Keratinocyte (primary cell): Measurements from ENCODE around the gene KNCN. TPM values are rescaled to one million over a fixed set of nuclear protein-coding genes. Genes with fewer than 3 reads are reported as not detected.
A peak's percentile ranks its signal among the peaks of the same experiment; 100 is the strongest.

Source experiments
- DNase-seq: peaks from one replicate; pipeline ENCODE4 v3.0.0-alpha.2; 2011; ENCODE audit warnings: low read depth, missing footprints, low spot score
- FAIRE-seq: peaks from 2 replicates; lab custom pipeline; 2011; peaks lifted over from hg19 to GRCh38; lab: Jason Lieb, UNC
- H2AFZ ChIP-seq: 2 replicates; pipeline ENCODE4 v1.6.0; 2012; ENCODE audit warnings: low read length, control low read depth, inconsistent platforms; ENCODE audit not compliant: control insufficient read depth
- H3K27ac ChIP-seq: 2 replicates; pipeline ENCODE4 v1.5.1; 2011; ENCODE audit warnings: low read length; ENCODE audit not compliant: control insufficient read depth, insufficient read depth
- H3K27me3 ChIP-seq: 3 replicates; pipeline ENCODE4 v1.6.0; 2011; ENCODE audit warnings: low read length; ENCODE audit not compliant: control insufficient read depth, insufficient read depth; ENCODE audit errors: extremely low read depth
- H3K36me3 ChIP-seq, 2 experiments: 2 replicates in 1 of 2; 3 replicates in 1 of 2; pipeline ENCODE4 v1.5.1; 2011; ENCODE audit warnings: low read length in 2 of 2, mild to moderate bottlenecking in 1 of 2; ENCODE audit not compliant: control insufficient read depth in 2 of 2, insufficient read depth in 2 of 2; ENCODE audit errors: extremely low read depth in 1 of 2
- H3K4me1 ChIP-seq: 3 replicates; pipeline ENCODE4 v1.5.1; 2011; ENCODE audit warnings: low read length; ENCODE audit not compliant: control insufficient read depth, insufficient read depth; ENCODE audit errors: extremely low read depth
- H3K4me2 ChIP-seq: 3 replicates; pipeline ENCODE4 v1.6.0; 2011; ENCODE audit warnings: low read depth, low read length; ENCODE audit not compliant: control insufficient read depth, insufficient read depth; ENCODE audit errors: extremely low read depth
- H3K4me3 ChIP-seq, 3 experiments: fragments of 200-600 bp in 1 of 3; sonication (generic) in 1 of 3; 2 replicates in 2 of 3; 3 replicates in 1 of 3; pipeline ENCODE4 v1.5.1; 2011 to 2016; ENCODE audit warnings: low read length in 3 of 3, mild to moderate bottlenecking in 3 of 3, control low read depth in 2 of 3, inconsistent platforms in 1 of 3, low read depth in 1 of 3, mixed read lengths in 1 of 3, mixed run types in 1 of 3, moderate library complexity in 1 of 3; ENCODE audit not compliant: control insufficient read depth in 2 of 3, insufficient read depth in 2 of 3; ENCODE audit errors: extremely low read depth in 1 of 3
- H3K79me2 ChIP-seq: 2 replicates; pipeline ENCODE4 v1.6.0; 2012; ENCODE audit warnings: low read length; ENCODE audit not compliant: control insufficient read depth, insufficient read depth
- H3K9ac ChIP-seq: 3 replicates; pipeline ENCODE4 v1.6.0; 2011; ENCODE audit warnings: low read length; ENCODE audit not compliant: control insufficient read depth, insufficient read depth; ENCODE audit errors: extremely low read depth
- H3K9me1 ChIP-seq: 3 replicates; pipeline ENCODE4 v1.6.0; 2011; ENCODE audit warnings: low read length; ENCODE audit not compliant: control insufficient read depth, insufficient read depth; ENCODE audit errors: extremely low read depth
- H3K9me3 ChIP-seq: 2 replicates; pipeline ENCODE4 v1.5.1; 2012; ENCODE audit warnings: low read depth, low read length; ENCODE audit not compliant: control insufficient read depth
- H4K20me1 ChIP-seq: 3 replicates; pipeline ENCODE4 v1.6.0; 2011; ENCODE audit warnings: low read length; ENCODE audit not compliant: control insufficient read depth, insufficient read depth; ENCODE audit errors: extremely low read depth
- CTCF ChIP-seq, 3 experiments: IDR thresholded peaks in 1 of 3; conservative IDR thresholded peaks in 1 of 3; optimal IDR thresholded peaks in 1 of 3; 2 replicates in 2 of 3; 3 replicates in 1 of 3; pipeline versions ENCODE3 to v1.5.1; 2011; ENCODE audit warnings: low read length in 3 of 3, mild to moderate bottlenecking in 3 of 3, moderate library complexity in 2 of 3, control low read depth in 1 of 3, inconsistent platforms in 1 of 3; ENCODE audit not compliant: insufficient read depth in 2 of 3; ENCODE audit errors: extremely low read depth in 1 of 3
- EZH2 ChIP-seq: IDR thresholded peaks from one replicate; pipeline ENCODE4 v1.6.1; 2012; ENCODE audit warnings: inconsistent platforms, mild to moderate bottlenecking, low read length, moderate library complexity
- dilution Hi-C: fragments of 300-500 bp; cut with MboI; formaldehyde crosslinking; loops from one replicate; pipeline ENCODE4 v1.7.0; 2020; ENCODE audit warnings: low sequenced_read_pairs; ENCODE audit not compliant: extremely low pct_ligation_motif_present
- polyA plus RNA-seq, 5 experiments: library from polyadenylated mRNA; depleted of rRNA in 3 of 5; stranded (reverse) in 3 of 5; stranded (forward) in 1 of 5; unstranded in 1 of 5; fragments of >200 nt; gene quantifications; 1 replicate in 1 of 5; 2 replicates in 3 of 5; 3 replicates in 1 of 5; pipeline versions ENCODE4 v1.2.1 to v1.2.3, GENCODE V29; 2011 to 2012; ENCODE audit warnings: missing spikeins in 2 of 5, low read depth in 1 of 5, low replicate concordance in 1 of 5

The KNCN gene
- polyA plus RNA-seq, 1 donor (not counting 4 experiments of a cell fraction or from before 2014, with no cell fraction given), result not detected

GRCh38 chr1:46530311-46530710 is 21.1 kb downstream of the KNCN start:
- no peaks in the 10 kb centered on the region for H3K79me2 ChIP-seq
- H3K9me1 ChIP-seq, result no peaks in the 10 kb centered on the region
- FAIRE-seq (no peak), DNase-seq (no peak)
- H3K9me3 ChIP-seq, result no peaks in the 10 kb centered on the region
- H3K4me1 ChIP-seq, result peaks cover 5% of the 10 kb centered on the region
- H3K36me3 ChIP-seq, result no peaks in the 10 kb centered on the region
- H3K9ac ChIP-seq, result no peak overlapping the region
- no peak overlapping the region for H3K4me3 ChIP-seq
- no peaks in the 10 kb centered on the region for H4K20me1 ChIP-seq
- H3K4me2 ChIP-seq, result no peak overlapping the region
- dilution Hi-C loops, result no loop called here
- peaks cover 26% of the 10 kb centered on the region for H3K27me3 ChIP-seq
- H2AFZ ChIP-seq, result no peak overlapping the region
- TF ChIP-seq EZH2 (no peak), CTCF (optimal IDR thresholded peaks at IDR 0.05 in 1 of 3, IDR thresholded peaks at IDR 0.05 in 1 of 3, conservative IDR thresholded peaks at IDR 0.05 in 1 of 3; ENCODE audit: extremely low read depth in 1 of 3, insufficient read depth in 2 of 3, low read length in 3 of 3) (no peak)
- no peak overlapping the region for H3K27ac ChIP-seq

DNA sequence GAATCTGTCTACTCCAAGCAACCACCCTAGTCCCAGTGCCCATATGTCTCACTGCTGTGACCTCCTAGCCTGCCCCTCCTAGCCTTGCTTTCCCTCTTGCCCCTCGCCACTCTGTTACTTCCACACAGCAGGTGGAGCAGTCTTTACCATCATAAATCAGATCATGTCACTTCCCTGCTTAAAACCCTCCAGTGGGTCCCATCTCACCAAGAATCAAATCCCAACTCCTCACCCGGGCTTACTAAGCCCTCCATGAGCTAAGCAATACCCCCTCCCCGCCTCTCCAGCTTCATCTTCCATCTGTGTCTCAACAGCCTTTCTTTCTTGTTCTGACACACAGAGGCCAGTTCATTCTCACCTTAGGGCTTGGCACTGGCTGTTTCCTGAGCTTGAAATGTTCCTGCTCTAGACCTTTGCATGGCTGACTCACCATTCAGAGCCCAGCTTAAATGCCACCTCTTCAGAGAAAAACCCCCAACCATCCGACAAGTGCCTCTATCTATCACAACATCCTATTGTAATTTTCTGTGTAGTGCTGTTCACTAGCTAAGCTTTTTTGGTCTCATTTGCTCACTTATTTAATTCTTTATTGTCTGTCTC is 22.3 kb downstream of the KNCN start:
- TF ChIP-seq EZH2 (no peak), CTCF (optimal IDR thresholded peaks at IDR 0.05 in 1 of 3, IDR thresholded peaks at IDR 0.05 in 1 of 3, conservative IDR thresholded peaks at IDR 0.05 in 1 of 3; ENCODE audit: extremely low read depth in 1 of 3, insufficient read depth in 2 of 3, low read length in 3 of 3) (no peak)
- peaks cover 7% of the 10 kb centered on the region for H3K4me1 ChIP-seq
- no peaks in the 10 kb centered on the region for H3K36me3 ChIP-seq
- no peak overlapping the region for H3K9ac ChIP-seq
- dilution Hi-C loops, result no loop called here
- H2AFZ ChIP-seq, result no peak overlapping the region
- H4K20me1 ChIP-seq, result no peaks in the 10 kb centered on the region
- peaks cover 26% of the 10 kb centered on the region for H3K27me3 ChIP-seq
- no peak overlapping the region for H3K27ac ChIP-seq
- FAIRE-seq (peak; percentile 52), DNase-seq (no peak)
- H3K4me2 ChIP-seq, result no peak overlapping the region
- H3K9me1 ChIP-seq, result no peaks in the 10 kb centered on the region
- no peak overlapping the region for H3K4me3 ChIP-seq
- H3K9me3 ChIP-seq, result no peaks in the 10 kb centered on the region
- no peaks in the 10 kb centered on the region for H3K79me2 ChIP-seq
